Endometrial microvascular endothelial cells (primary cell): Measurements from ENCODE around the gene URB2. TPM values are rescaled to one million over a fixed set of nuclear protein-coding genes. Genes with fewer than 3 reads are reported as not detected.

Experiments used
- in situ Hi-C: cut with HindIII; loops from 2 replicates; pipeline ENCODE4 v1.10.0; 2017; ENCODE audit warnings: low sequenced_read_pairs, low pct_unique_long_range_greater_than_20kb; ENCODE audit errors: inconsistent ontology term
- total RNA-seq: library from RNA; depleted of rRNA; stranded (reverse); fragments of >200 nt; gene quantifications from one replicate; pipeline ENCODE4 v1.2.3, GENCODE V29; 2015; ENCODE audit errors: inconsistent ontology term

Gene URB2
- total RNA-seq, 1 donor from 2014 or later, result 20.1 TPM

DNA sequence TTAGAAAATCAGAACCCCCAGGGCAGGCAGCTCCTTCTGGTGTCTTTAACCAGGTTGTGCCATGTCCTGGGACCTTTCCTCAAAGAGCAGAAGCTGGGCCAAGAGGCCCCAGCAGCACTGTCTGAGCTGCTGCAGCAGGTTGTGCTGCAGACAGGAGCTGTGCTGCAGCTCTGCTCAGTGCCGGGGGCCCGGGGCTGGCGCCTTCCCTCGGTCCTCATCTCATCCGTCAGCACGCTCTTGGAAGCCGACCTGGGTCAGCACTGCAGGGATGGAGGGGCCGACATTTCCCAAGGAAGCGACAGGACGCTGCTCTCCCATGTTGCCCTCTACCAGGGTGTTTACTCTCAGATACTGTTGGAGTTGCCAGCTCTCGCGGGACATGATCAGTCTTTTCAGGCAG is 11.7 kb downstream of the URB2 start:
- in situ Hi-C loops, result loop anchor here (25.0 kb wide), 1 partner anchor 675 kb away; no protein-coding TSS in a partner anchor

DNA sequence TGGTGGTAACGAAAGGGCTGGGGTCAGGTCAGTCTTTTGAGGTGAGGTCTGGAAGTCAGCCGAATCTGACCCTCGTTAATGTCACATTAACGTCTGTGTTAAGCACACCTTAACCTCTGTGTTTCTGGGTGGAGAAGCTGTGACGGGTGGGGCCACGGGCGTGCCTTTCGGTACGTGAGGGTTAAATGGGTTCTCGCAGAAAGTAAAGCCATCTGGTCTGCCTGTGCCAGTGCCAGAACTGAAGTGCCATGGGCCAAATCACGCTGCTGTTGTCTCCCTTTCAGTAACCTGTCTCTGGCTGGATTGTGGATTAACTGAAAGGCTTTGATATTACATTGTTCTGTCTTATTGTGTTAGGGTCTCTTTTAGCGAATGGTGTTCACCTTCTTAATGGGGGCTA is 14.4 kb downstream of the URB2 start:
- in situ Hi-C loops, result loop anchor here (25.0 kb wide), 1 partner anchor 672 kb away; no protein-coding TSS in a partner anchor

- in situ Hi-C loops, result loop anchor here (25.0 kb wide), 1 partner anchor 671 kb away; no protein-coding TSS in a partner anchor
Observed at GRCh38 chr1:229641306-229641705, 15.3 kb downstream of the URB2 start.

DNA sequence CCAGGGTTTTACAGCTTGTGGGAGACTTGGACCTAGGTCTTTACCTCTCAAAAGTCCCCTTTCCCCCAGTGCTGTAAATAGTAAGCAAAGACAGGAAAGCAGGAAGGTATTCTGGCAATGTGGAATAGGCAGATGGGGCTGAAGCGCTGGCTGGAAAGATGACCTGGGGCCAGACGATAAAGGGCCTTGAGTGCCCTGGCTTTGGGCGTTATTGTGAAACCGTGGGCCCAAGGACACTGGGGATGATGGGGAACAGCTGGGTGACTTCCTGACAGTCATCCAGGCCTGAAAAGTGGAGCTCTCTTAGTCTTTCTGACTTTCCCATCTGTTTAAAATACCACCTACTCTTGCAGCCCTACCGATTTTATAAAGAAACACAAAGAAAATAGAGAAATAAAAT is 16.3 kb downstream of the URB2 start:
- in situ Hi-C loops, result loop anchor here (25.0 kb wide), 1 partner anchor 670 kb away; no protein-coding TSS in a partner anchor

DNA sequence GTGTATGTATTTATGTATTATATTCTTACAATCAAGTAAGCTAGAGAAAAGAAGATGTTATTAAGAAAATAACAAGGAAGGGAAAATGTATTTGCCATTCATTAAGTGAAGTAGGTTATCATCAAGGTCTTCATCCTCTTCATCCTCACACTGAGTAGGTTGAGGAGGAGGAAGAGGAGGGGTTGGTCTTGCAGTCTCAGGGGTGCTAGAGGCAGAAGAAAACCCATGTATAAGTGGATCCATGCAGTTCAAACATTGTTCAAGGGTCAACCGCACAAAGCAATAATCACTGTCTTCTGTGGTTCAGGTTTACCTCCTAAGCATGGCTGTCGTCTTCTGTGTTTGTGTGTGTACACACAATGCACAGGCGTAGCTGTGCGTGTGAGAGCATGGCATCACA is 16.9 kb downstream of the URB2 start:
- in situ Hi-C loops, result loop anchor here (25.0 kb wide), 1 partner anchor 669 kb away; no protein-coding TSS in a partner anchor

DNA sequence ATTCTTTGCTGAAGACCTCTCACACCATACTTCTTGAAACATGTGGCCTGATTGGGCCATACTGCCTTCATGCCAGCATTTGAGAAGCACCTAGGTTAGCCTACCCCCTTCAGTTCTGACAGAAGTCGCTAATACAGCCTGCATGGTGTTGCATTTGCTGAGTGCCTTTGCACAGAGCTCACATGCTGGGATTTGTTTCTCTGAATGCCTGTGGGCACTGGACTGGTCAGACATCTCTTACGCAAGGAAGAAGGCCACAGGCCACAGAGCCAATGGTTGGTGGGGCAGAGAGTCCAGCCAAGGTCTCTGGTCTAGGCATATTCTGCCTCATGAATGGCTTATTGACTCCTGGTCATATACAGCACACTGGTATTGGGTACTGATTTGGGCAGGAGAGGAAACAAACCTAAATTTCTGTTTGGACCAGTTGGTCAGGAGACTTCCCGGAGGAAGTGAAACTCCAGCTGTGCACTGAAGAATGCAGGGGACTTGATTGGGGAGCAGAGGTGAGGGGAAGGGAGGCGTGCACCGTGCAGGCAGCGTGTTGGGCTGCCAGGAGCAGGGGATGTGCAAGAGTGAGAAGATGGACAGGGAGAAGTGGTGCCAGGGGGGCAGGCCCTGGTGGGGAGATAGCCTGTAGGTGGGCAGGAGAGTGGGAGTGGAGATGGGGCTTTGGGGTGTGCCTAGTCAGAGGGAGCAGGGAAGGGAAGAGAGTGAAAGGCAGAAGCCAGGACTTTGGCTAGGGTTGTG is 18.1 kb downstream of the URB2 start:
- in situ Hi-C loops, result loop anchor here (25.0 kb wide), 1 partner anchor 668 kb away; no protein-coding TSS in a partner anchor

GRCh38 chr1:229645324-229645993 is 19.4 kb downstream of the URB2 start:
- in situ Hi-C loops, result loop anchor here (25.0 kb wide), 1 partner anchor 667 kb away; no protein-coding TSS in a partner anchor

DNA sequence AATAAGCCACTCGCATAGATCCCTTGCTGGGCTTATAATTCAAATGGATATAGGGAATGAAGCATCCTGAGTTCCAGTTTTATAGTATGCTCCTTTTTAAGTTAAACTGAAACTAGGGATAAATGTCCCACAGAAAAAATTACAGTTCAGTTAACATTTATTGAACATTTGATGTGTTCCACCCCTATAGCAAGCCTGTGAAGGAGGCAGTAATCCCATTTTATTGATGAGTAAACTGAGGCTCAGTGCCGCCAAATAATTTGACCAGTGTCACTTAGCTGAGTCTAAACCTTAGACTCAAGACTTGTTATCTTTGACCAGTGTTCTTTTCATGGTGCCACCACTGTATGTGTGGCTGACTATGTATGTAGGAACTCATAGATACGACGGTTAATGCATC is 22.4 kb downstream of the URB2 start:
- in situ Hi-C loops, result loop anchor here (25.0 kb wide), 1 partner anchor 664 kb away; no protein-coding TSS in a partner anchor

GRCh38 chr1:229650045-229650444 is 24.0 kb downstream of the URB2 start:
- in situ Hi-C loops, result no loop called here

DNA sequence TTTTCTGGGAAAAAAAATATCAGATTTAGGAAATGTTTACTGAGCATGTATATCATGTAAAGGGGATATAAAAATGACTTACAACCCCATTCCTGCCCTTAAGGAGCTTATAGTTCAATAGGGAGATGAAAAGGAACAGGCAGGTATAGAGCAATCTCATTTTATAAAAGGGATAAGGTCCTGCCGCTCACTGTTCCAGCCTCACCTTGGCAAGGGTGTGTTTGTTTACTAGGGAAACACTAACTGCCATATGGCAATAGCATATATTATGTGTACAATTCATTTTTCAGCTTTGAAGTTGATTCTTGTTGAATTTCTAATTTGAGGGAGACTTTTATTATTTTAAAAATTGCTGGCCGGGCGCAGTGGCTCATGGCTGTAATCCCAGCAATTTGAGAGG is 25.5 kb downstream of the URB2 start:
- in situ Hi-C loops, result no loop called here

DNA sequence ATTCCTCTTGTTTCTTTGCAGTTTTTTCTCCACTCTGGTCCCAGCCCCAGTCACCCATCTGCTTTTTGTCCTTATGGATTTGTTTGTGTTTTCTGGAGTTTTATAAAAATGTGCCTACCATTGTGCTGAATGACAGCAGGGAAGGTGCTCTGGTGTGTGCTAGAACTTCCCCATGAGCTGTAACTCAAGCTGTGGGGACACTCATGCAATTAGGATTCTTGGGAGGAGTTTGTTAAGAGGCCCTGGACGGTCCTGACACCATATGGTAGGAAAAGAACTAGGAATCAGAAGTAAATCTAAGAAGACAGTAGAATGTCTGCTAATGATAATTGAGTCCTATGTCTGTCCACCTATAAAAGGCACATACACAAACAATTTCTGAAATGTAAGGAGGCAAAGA is 27.4 kb downstream of the URB2 start:
- in situ Hi-C loops, result no loop called here

GRCh38 chr1:229655781-229656180 is 29.7 kb downstream of the URB2 start:
- in situ Hi-C loops, result no loop called here

DNA sequence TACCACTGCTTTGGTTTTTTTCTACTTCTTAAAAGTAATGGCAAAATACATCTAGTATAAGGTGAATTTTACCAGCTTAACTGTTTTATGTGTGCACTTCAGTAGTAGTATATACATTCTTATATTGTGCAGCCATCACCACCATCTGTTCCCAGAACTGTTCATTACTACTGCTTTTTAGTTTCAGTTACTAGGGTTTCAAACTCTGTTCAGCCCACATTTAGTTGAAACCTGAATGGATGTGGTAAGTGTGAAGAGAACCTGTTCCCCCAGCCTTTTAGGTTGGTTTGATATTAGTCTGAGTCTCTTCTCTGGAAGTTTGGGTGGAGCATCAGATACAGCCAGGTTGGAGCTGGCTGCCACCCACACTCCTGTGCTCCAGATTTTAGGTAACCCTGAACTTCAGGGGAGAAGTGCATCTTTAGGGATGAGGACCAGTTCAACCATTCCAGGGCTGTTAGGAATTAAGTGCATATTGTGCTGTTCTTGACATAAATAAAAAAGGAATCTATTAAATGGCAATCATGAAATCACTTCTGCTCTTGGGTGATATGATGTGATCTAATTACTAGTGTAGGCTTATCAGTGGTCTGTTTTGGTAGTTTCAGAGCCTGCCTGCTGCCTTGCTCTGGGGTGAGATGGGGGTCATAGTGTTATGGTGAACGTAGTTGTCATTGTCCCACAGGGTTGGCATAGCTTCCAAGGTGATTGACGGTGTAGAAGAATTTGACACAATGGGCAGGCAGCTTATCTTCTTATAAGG is 32.1 kb downstream of the URB2 start:
- in situ Hi-C loops, result no loop called here

DNA sequence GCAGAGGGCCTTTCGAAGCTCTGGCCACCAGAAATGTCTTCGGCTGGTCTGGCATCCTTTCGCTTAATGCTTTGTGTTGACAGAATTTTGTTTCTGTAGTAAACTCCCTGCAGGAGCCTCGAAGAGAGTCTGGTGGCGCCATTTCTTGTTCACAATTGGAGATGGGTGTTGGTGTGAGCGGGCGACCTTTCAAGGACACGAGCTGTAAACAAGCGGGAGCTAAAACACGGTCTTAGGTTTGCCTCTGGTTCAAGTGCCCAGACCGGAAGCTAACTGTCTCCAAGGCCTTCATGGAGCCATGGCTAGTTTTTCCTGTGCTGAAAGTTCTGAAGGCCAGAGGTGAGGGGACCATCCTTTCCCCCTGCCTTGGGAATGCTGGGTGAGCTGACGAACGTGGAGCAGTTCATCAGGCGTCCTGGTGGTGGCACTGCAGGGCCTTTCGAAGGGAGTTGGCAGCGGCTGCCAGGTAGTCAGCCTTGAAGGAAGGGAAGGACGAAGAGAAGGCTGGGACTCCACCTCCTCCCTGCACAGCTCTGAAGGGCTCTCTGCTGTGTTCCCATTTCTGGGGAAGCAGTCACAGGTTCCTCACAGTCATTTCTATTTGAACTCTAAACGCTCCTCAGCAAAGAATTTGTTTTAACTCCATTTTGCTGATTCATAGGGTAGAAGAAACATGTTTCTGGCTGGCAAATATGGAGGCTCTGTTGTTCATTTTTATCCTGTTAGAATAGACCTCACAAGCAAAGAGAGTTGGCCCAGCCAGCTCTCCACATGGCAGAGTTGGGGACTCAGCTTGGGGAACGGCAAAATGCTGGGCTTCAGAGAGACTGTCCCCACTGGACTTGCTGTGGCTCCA is 35.2 kb downstream of the URB2 start:
- in situ Hi-C loops, result no loop called here

DNA sequence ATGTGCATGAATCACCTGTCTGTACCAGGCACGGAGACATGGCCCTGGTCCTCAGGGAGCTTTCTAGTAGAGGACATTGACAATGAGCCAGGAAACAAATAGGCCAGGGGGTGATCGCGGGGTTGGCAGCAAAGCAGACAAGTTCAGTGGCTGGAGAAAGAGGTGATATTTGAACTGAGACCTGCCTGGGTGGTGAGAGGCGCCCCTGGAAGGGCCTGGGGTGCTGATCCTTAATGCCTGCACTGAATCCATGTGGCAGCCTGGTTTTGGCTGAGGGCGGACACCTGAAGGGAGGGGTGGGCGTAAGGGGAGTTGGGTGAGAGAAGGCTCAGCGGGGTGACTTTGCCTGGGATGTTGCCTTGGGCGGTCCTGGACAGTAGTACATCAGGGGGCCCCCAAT is 35.9 kb downstream of the URB2 start:
- in situ Hi-C loops, result no loop called here

DNA sequence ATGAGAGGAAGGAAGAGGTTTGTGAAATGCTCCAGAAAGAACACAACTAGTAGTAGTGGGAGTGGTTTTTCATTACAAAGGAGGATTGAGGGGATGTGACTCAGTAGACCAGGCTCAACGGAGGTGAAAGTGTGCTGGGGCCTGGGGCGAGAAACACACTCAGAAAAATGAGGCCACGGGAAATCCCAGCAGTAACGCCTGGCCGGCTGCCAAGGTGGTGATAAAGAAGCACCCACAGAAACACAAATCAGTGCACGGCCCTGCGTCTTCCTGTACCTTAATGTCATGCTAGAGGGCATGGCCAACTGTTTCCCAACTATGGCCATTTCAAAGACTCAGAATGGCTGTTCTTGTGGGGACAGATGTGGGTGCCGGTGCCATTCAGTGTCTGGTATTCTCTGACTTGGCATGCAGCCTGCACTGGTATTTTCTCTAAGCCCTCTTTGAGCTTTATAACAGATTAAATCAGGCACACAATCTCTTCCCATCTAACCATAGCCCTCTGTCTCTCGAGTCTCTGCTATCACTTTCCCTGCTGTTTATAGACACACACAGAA is 38.2 kb downstream of the URB2 start:
- in situ Hi-C loops, result no loop called here

GRCh38 chr1:229665912-229666558 is 40.0 kb downstream of the URB2 start:
- in situ Hi-C loops, result no loop called here

- in situ Hi-C loops, result no loop called here
Observed at GRCh38 chr1:229666585-229666984, 40.5 kb downstream of the URB2 start.
